GM23338 (cell line): Measurements from ENCODE around the gene MINPP1. TPM values are rescaled to one million over a fixed set of nuclear protein-coding genes. Genes with fewer than 3 reads are reported as not detected.
A peak's percentile ranks its signal among the peaks of the same experiment; 100 is the strongest.

Experiments
- ATAC-seq: fragments of 200-7000 bp; cut with Tn5 transposase; 3 replicates; pipeline ENCODE4 v1.9.1; 2020
- DNase-seq: peaks from one replicate; pipeline ENCODE4 v3.0.0-alpha.2; 2015; ENCODE audit warnings: low spot score
- H2AFZ ChIP-seq: fragments of 200-600 bp; sonication (generic); 2 replicates; pipeline ENCODE4 v1.8.0; 2016; ENCODE audit warnings: antibody characterized with exemption, mild to moderate bottlenecking, moderate library complexity
- H3F3A ChIP-seq: fragments of 200-600 bp; sonication (generic); replicated peaks from 2 replicates; pipeline ENCODE4 v1.8.0; 2017; ENCODE audit warnings: antibody characterized with exemption, mixed run types, low read depth
- H3K27ac ChIP-seq: fragments of 200-600 bp; sonication (generic); 2 replicates; pipeline ENCODE4 v1.6.1; 2016; ENCODE audit warnings: low read depth
- H3K27me3 ChIP-seq: fragments of 200-600 bp; sonication (generic); 2 replicates; pipeline ENCODE4 v1.8.0; 2016; ENCODE audit warnings: mild to moderate bottlenecking, mixed run types, moderate library complexity; ENCODE audit not compliant: insufficient read depth
- H3K36me3 ChIP-seq: fragments of 200-600 bp; sonication (generic); 2 replicates; pipeline ENCODE4 v1.8.0; 2016; ENCODE audit warnings: mild to moderate bottlenecking; ENCODE audit not compliant: insufficient read depth
- H3K4me1 ChIP-seq: fragments of 200-600 bp; sonication (generic); 2 replicates; pipeline ENCODE4 v1.8.0; 2016; ENCODE audit warnings: mild to moderate bottlenecking, moderate library complexity; ENCODE audit not compliant: insufficient read depth
- H3K4me2 ChIP-seq: fragments of 200-600 bp; sonication (generic); 2 replicates; pipeline ENCODE4 v1.7.1; 2017; ENCODE audit warnings: mixed run types
- H3K4me3 ChIP-seq: fragments of 200-600 bp; sonication (generic); 2 replicates; pipeline ENCODE4 v1.6.1; 2016; ENCODE audit warnings: mixed run types
- H3K79me2 ChIP-seq: fragments of 200-600 bp; sonication (generic); replicated peaks from 2 replicates; pipeline ENCODE4 v1.8.0; 2017; ENCODE audit warnings: mild to moderate bottlenecking; ENCODE audit not compliant: insufficient read depth
- H3K9me2 ChIP-seq: fragments of 200-600 bp; sonication (generic); 2 replicates; pipeline ENCODE4 v1.8.0; 2017; ENCODE audit not compliant: insufficient read depth
- H4K20me1 ChIP-seq: fragments of 200-600 bp; sonication (generic); replicated peaks from 2 replicates; pipeline ENCODE4 v1.8.0; 2017; ENCODE audit warnings: mild to moderate bottlenecking; ENCODE audit not compliant: insufficient read depth
- H3K27ac Mint-ChIP-seq: 2 replicates; pipeline ENCODE4 v1.8.0; 2020; ENCODE audit warnings: inconsistent platforms, mild to moderate bottlenecking, moderate library complexity, mixed read lengths
- H3K27me3 Mint-ChIP-seq: 3 replicates; pipeline ENCODE4 v1.8.0; 2022; ENCODE audit warnings: low read depth, mild to moderate bottlenecking, moderate library complexity, mixed read lengths, inconsistent platforms; ENCODE audit not compliant: insufficient read depth, poor library complexity
- H3K36me3 Mint-ChIP-seq: 3 replicates; pipeline ENCODE4 v1.8.0; 2021; ENCODE audit warnings: low read depth, mild to moderate bottlenecking, inconsistent platforms, moderate library complexity, mixed read lengths
- H3K4me1 Mint-ChIP-seq: 3 replicates; pipeline ENCODE4 v1.8.0; 2020; ENCODE audit warnings: mild to moderate bottlenecking, inconsistent platforms, mixed read lengths
- H3K4me3 Mint-ChIP-seq: 3 replicates; pipeline ENCODE4 v1.8.0; 2021; ENCODE audit warnings: moderate library complexity, mild to moderate bottlenecking, inconsistent platforms, mixed read lengths
- H3K9me3 Mint-ChIP-seq: 3 replicates; pipeline ENCODE4 v1.8.0; 2020; ENCODE audit warnings: moderate library complexity, mild to moderate bottlenecking, inconsistent platforms, mixed read lengths
- CREB1 ChIP-seq: fragments of 250-450 bp; sonication (Bioruptor Pico); IDR thresholded peaks from 2 replicates; pipeline ENCODE4 v1.5.0; 2020; ENCODE audit warnings: low read depth, mild to moderate bottlenecking, moderate library complexity
- ETS1 ChIP-seq: IDR thresholded peaks from 2 replicates; pipeline ENCODE4 v1.6.1; 2016; ENCODE audit warnings: antibody characterized with exemption
- EZH2 ChIP-seq: fragments of 200-600 bp; sonication (generic); IDR thresholded peaks from one replicate; pipeline ENCODE4 v1.8.0; 2017; ENCODE audit warnings: antibody characterized with exemption, mild to moderate bottlenecking, low read depth; ENCODE audit not compliant: unreplicated experiment
- EZH2phosphoT487 ChIP-seq: fragments of 200-600 bp; sonication (generic); IDR thresholded peaks from one replicate; pipeline ENCODE4 v1.8.1; 2018; ENCODE audit warnings: antibody characterized with exemption; ENCODE audit not compliant: unreplicated experiment
- NANOG ChIP-seq: IDR thresholded peaks from 2 replicates; pipeline ENCODE4 v1.6.1; 2016; ENCODE audit warnings: antibody characterized with exemption, borderline replicate concordance
- POLR2AphosphoS5 ChIP-seq: IDR thresholded peaks from 2 replicates; pipeline ENCODE4 v1.6.1; 2016; ENCODE audit warnings: antibody characterized with exemption, low read depth
- STAT1 ChIP-seq: IDR thresholded peaks from one replicate; pipeline ENCODE4 v1.6.1; 2016; ENCODE audit warnings: antibody characterized with exemption; ENCODE audit not compliant: unreplicated experiment
- ZNF114 ChIP-seq: fragments of 250-450 bp; sonication (Bioruptor Pico); IDR thresholded peaks from 2 replicates; pipeline ENCODE4 v1.5.0; 2020; ENCODE audit warnings: mild to moderate bottlenecking, moderate library complexity
- ZNF331 ChIP-seq: fragments of 250-450 bp; sonication (Bioruptor Pico); IDR thresholded peaks from 2 replicates; pipeline ENCODE4 v1.5.0; 2020; ENCODE audit warnings: low read depth, mild to moderate bottlenecking, moderate library complexity
- polyA plus RNA-seq: library from polyadenylated mRNA; unstranded; fragments of >200 nt; fragmentation: Nextera tagmentation; extraction: Ambion mirVana; gene quantifications from 2 replicates; pipeline ENCODE4 v1.2.1, GENCODE V29; 2016
- total RNA-seq: library from RNA; depleted of rRNA; stranded (reverse); fragments of >200 nt; shearing (Covaris generic); gene quantifications from 2 replicates; pipeline ENCODE4 v1.2.3, GENCODE V29; 2014
- TF ChIP-seq, protein P1 (sequence below): fragments of 250-450 bp; sonication (Bioruptor Pico); IDR thresholded peaks from 2 replicates; pipeline ENCODE4 v1.5.0; 2020; ENCODE audit warnings: mild to moderate bottlenecking, moderate library complexity

MINPP1 gene
- total and polyA plus RNA-seq, 2 experiments from 2014 or later = 27.0 to 39.3 TPM

DNA sequence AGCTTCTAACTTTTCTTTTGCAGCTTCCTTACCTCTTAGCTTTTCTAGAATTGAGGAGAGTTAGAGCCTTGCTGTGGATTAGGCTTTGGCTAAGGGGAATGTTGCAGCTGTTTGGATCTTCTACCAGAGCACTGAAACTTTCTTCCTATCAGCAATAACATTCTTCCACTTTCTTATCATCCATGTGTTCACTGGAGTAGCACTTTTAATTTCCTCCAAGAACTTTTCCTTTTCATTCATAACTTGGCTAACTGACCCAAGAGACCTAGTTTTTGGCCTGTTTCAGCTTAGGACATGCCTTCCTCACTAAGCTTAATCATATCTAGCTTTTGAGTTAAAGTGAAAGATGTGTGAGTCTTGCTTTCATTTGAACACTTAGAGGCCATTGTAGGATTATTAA lies 19.6 kb downstream of the MINPP1 start (continued):
- TF ChIP-seq, protein P1, sequence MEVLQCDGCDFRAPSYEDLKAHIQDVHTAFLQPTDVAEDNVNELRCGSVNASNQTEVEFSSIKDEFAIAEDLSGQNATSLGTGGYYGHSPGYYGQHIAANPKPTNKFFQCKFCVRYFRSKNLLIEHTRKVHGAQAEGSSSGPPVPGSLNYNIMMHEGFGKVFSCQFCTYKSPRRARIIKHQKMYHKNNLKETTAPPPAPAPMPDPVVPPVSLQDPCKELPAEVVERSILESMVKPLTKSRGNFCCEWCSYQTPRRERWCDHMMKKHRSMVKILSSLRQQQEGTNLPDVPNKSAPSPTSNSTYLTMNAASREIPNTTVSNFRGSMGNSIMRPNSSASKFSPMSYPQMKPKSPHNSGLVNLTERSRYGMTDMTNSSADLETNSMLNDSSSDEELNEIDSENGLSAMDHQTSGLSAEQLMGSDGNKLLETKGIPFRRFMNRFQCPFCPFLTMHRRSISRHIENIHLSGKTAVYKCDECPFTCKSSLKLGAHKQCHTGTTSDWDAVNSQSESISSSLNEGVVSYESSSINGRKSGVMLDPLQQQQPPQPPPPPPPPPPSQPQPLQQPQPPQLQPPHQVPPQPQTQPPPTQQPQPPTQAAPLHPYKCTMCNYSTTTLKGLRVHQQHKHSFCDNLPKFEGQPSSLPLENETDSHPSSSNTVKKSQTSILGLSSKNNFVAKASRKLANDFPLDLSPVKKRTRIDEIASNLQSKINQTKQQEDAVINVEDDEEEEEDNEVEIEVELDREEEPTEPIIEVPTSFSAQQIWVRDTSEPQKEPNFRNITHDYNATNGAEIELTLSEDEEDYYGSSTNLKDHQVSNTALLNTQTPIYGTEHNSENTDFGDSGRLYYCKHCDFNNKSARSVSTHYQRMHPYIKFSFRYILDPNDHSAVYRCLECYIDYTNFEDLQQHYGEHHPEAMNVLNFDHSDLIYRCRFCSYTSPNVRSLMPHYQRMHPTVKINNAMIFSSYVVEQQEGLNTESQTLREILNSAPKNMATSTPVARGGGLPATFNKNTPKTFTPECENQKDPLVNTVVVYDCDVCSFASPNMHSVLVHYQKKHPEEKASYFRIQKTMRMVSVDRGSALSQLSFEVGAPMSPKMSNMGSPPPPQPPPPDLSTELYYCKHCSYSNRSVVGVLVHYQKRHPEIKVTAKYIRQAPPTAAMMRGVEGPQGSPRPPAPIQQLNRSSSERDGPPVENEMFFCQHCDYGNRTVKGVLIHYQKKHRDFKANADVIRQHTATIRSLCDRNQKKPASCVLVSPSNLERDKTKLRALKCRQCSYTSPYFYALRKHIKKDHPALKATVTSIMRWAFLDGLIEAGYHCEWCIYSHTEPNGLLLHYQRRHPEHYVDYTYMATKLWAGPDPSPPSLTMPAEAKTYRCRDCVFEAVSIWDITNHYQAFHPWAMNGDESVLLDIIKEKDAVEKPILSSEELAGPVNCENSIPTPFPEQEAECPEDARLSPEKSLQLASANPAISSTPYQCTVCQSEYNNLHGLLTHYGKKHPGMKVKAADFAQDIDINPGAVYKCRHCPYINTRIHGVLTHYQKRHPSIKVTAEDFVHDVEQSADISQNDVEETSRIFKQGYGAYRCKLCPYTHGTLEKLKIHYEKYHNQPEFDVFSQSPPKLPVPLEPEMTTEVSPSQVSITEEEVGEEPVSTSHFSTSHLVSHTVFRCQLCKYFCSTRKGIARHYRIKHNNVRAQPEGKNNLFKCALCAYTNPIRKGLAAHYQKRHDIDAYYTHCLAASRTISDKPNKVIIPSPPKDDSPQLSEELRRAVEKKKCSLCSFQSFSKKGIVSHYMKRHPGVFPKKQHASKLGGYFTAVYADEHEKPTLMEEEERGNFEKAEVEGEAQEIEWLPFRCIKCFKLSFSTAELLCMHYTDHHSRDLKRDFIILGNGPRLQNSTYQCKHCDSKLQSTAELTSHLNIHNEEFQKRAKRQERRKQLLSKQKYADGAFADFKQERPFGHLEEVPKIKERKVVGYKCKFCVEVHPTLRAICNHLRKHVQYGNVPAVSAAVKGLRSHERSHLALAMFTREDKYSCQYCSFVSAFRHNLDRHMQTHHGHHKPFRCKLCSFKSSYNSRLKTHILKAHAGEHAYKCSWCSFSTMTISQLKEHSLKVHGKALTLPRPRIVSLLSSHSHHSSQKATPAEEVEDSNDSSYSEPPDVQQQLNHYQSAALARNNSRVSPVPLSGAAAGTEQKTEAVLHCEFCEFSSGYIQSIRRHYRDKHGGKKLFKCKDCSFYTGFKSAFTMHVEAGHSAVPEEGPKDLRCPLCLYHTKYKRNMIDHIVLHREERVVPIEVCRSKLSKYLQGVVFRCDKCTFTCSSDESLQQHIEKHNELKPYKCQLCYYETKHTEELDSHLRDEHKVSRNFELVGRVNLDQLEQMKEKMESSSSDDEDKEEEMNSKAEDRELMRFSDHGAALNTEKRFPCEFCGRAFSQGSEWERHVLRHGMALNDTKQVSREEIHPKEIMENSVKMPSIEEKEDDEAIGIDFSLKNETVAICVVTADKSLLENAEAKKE = no peak
- TF ChIP-seq ZNF114 = no peak
- no peak for TF ChIP-seq EZH2

DNA sequence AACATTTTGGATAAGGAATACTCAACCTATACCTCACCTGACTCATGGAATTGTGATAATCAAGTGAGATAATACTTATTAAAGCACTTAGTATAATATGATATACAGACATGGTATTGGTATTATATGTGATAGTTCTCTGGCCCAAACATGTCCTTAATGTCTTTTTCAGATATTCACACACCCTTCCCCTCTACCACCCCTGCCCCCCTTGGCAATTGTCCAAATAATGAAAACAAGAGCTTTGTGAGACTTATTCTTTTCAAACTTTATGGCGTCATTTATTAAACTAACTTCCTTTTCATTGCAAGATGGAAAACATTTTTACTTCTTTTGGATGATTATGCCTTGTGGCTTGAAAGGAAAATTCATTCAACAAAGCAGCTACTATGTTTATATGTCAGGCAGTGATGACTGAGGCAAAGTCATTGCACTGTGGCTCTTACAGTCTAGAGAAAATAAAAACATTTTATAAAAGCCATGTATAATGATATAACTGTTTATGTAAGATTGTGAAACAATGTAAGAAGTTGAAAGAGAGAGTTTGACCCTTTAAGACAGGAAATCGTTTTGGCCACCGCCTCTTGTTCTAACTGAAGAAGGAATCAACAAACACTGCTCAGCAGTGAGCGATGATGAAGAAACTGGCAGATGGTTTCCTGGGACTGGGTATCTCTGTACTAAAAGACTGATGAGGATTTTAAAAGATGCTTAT lies 27.4 kb downstream of the MINPP1 start:
- Histone ChIP-seq H3K27ac (peak overlapping the region; percentile 30; the same call in 1 of the 2 replicates), H3K79me2 (peaks cover 40% of the 10 kb centered on the region), H3K9me2 (no peaks in the 10 kb centered on the region), H3K36me3 (peaks cover 29% of the 10 kb centered on the region; the same call in 1 of the 2 replicates), H3K4me2 (no peak overlapping the region), H2AFZ (no peak overlapping the region), H3K4me1 (no peaks in the 10 kb centered on the region), H3K27me3 (no peaks in the 10 kb centered on the region), H4K20me1 (peaks cover 5% of the 10 kb centered on the region; the same call in 1 of the 2 replicates), H3F3A (no peaks in the 10 kb centered on the region), H3K4me3 (no peak overlapping the region)
- no peak for DNase-seq
- TF ChIP-seq CREB1 (CRISPR knock-in tag) (no peak), ZNF114 (no peak), POLR2AphosphoS5 (no peak), STAT1 (no peak), NANOG (no peak), ETS1 (no peak), EZH2phosphoT487 (no peak), ZNF331 (CRISPR knock-in tag) (no peak), EZH2 (no peak)
- Mint-ChIP-seq H3K27me3 (no peaks in the 10 kb centered on the region), H3K4me3 (no peak overlapping the region), H3K4me1 (peaks cover 3% of the 10 kb centered on the region; the same call in 2 of the 3 replicates), H3K36me3 (peaks cover 54% of the 10 kb centered on the region), H3K27ac (no peak overlapping the region), H3K9me3 (peaks cover 39% of the 10 kb centered on the region)
- ATAC-seq = no peak
